ENCODE data around the gene LITAFD.

DNA sequence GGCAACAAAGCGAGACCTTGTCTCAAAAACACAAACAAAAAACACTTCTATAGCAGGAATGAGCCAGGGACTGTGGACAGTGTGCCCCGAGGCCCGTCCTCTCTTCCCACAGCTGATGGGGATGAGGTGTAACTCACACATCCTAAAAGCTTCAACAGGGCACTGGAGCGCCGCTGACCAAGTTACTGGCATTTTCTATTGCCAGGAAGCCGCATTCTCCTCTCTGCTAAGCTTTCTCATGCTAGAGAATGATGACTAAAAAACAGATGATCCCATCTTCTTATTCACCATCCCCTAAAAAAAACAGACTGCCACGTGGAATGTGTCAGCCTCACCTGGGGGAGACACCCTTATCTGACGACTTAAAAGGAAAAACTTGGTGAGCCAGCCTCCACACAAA is 29.6 kb upstream of the LITAFD start:
- TF ChIP-seq POLR2A (IDR thresholded peaks at IDR 0.05) (no peak), CTCF (IDR thresholded peaks at IDR 0.05) (no peak)
